Calu3 (cell line): ENCODE measurements around the gene UGT1A10. TPM values are rescaled to one million over a fixed set of nuclear protein-coding genes. Genes with fewer than 3 reads are reported as not detected.

Source experiments
- BruUV-seq: library from RNA; stranded (reverse); fragments of 400-500 nt; replicated peaks from 2 replicates; lab custom pipeline; 2021; lab: Mats Ljungman, UMichigan
- CTCF ChIA-PET: fragments of 300-600 bp; sonication (Branson Sonifier 250); formaldehyde crosslinking; loops from one replicate; lab custom pipeline; 2022; ENCODE audit warnings: antibody characterized with exemption; lab: Charles Lee
- DNase-seq: peaks from one replicate; pipeline ENCODE4 v3.0.0; 2022
- H3K27ac Mint-ChIP-seq: one replicate; pipeline ENCODE4 v1.8.0; 2022; ENCODE audit warnings: mixed read lengths; ENCODE audit not compliant: unreplicated experiment
- H3K27me3 Mint-ChIP-seq: one replicate; pipeline ENCODE4 v1.8.0; 2022; ENCODE audit warnings: mixed read lengths; ENCODE audit not compliant: unreplicated experiment
- H3K36me3 Mint-ChIP-seq: one replicate; pipeline ENCODE4 v1.8.0; 2022; ENCODE audit warnings: mild to moderate bottlenecking, moderate library complexity, mixed read lengths; ENCODE audit not compliant: insufficient read depth, unreplicated experiment
- H3K4me1 Mint-ChIP-seq: one replicate; pipeline ENCODE4 v1.8.0; 2022; ENCODE audit warnings: mild to moderate bottlenecking, low read depth, mixed read lengths; ENCODE audit not compliant: unreplicated experiment
- H3K4me3 Mint-ChIP-seq: one replicate; pipeline ENCODE4 v1.8.0; 2022; ENCODE audit warnings: mild to moderate bottlenecking, low read depth, moderate library complexity, mixed read lengths; ENCODE audit not compliant: unreplicated experiment
- H3K9me3 Mint-ChIP-seq: one replicate; pipeline ENCODE4 v1.8.0; 2022; ENCODE audit warnings: low read depth, mixed read lengths; ENCODE audit not compliant: unreplicated experiment
- intact Hi-C: fragments of 100-400 bp; cut with micrococcal nuclease; formaldehyde crosslinking; loops from one replicate; pipeline ENCODE4 v1.10.0; 2022; ENCODE audit not compliant: unreplicated experiment
- total RNA-seq: library from RNA; stranded (reverse); gene quantifications from 2 replicates; pipeline ENCODE4 v1.2.3, GENCODE V29; 2022
- TF ChIP-seq, protein P1 (sequence below): fragments of 200-600 bp; IDR thresholded peaks from one replicate; pipeline ENCODE4 v1.8.0; 2022; ENCODE audit warnings: antibody characterized with exemption; ENCODE audit not compliant: unreplicated experiment

UGT1A10 gene
- total RNA-seq, 1 experiment from 2014 or later, result 107 TPM

DNA sequence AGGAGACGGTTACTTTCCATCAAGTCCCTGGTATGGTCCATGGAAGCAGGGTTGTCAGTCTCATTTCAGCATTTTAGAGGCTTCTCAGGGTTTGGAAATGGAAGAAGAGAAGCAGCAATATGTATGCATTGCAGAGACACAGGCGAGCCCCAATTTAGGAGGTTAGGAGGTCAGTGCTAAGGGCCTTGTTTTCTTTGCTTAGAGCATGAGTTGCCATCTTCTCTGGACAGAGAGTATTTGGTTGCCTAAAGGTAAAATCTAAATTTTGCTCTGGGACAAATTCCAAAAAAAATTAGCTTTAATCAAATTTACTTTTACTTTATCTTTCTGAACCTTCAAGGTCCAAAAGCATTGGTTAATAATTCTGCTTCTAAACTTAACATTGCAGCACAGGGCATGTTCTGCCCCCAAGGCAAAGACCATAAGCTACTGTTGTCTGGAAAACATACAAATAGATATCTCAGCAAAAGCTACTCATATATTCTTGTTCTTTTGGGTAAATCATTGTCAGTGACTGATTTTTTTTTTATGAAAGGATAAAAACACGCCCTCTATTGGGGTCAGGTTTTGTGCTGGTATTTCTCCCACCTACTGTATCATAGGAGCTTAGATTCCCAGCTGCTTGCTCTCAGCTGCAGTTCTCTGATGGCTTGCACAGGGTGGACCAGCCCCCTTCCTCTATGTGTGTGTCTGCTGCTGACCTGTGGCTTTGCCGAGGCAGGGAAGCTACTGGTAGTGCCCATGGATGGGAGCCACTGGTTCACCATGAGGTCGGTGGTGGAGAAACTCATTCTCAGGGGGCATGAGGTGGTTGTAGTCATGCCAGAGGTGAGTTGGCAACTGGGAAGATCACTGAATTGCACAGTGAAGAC is 35.3 kb downstream of the UGT1A10 start, which contains the start of gene UGT1A9:
UGT1A9 (plus strand) TSS at position 609 of the 872 bp plus-strand sequence; CDS start at position 646, 37 bp downstream.
- Mint-ChIP-seq H3K27me3 (no peaks in the 10 kb centered on the region), H3K9me3 (peaks cover 2% of the 10 kb centered on the region), H3K4me1 (peaks cover 23% of the 10 kb centered on the region), H3K4me3 (no peak within 1 kb of the TSS), H3K27ac (no peak within 1 kb of the TSS), H3K36me3 (no peaks in the 10 kb centered on the region)
- BruUV-seq, result no TSS peak
- intact Hi-C loops, result no loop called here
- TF ChIP-seq, protein P1, sequence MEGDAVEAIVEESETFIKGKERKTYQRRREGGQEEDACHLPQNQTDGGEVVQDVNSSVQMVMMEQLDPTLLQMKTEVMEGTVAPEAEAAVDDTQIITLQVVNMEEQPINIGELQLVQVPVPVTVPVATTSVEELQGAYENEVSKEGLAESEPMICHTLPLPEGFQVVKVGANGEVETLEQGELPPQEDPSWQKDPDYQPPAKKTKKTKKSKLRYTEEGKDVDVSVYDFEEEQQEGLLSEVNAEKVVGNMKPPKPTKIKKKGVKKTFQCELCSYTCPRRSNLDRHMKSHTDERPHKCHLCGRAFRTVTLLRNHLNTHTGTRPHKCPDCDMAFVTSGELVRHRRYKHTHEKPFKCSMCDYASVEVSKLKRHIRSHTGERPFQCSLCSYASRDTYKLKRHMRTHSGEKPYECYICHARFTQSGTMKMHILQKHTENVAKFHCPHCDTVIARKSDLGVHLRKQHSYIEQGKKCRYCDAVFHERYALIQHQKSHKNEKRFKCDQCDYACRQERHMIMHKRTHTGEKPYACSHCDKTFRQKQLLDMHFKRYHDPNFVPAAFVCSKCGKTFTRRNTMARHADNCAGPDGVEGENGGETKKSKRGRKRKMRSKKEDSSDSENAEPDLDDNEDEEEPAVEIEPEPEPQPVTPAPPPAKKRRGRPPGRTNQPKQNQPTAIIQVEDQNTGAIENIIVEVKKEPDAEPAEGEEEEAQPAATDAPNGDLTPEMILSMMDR, result no peak
- no peak for DNase-seq
- CTCF ChIA-PET, result no interaction called here

GRCh38 chr2:233672886-233673285 is 36.6 kb downstream of the UGT1A10 start:
- TF ChIP-seq, protein P1, result no peak
- DNase-seq, result no peak
- CTCF ChIA-PET, result no interaction called here
- no peaks in the 10 kb centered on the region for H3K27me3 Mint-ChIP-seq
- H3K27ac Mint-ChIP-seq, result no peak overlapping the region
- intact Hi-C loops, result no loop called here
- BruUV-seq, result no TSS peak
- no peak overlapping the region for H3K4me3 Mint-ChIP-seq
- peaks cover 23% of the 10 kb centered on the region for H3K4me1 Mint-ChIP-seq
- no peaks in the 10 kb centered on the region for H3K36me3 Mint-ChIP-seq
- peaks cover 3% of the 10 kb centered on the region for H3K9me3 Mint-ChIP-seq

- intact Hi-C loops, result no loop called here
- H3K9me3 Mint-ChIP-seq, result peaks cover 3% of the 10 kb centered on the region
- no peaks in the 10 kb centered on the region for H3K27me3 Mint-ChIP-seq
Measured at GRCh38 chr2:233673896-233674295, 37.6 kb downstream of the UGT1A10 start.

GRCh38 chr2:233674314-233674713 is 38.1 kb downstream of the UGT1A10 start:
- Mint-ChIP-seq H3K9me3 (peaks cover 3% of the 10 kb centered on the region), H3K4me1 (peaks cover 15% of the 10 kb centered on the region), H3K27ac (no peak overlapping the region), H3K4me3 (no peak overlapping the region), H3K27me3 (no peaks in the 10 kb centered on the region), H3K36me3 (no peaks in the 10 kb centered on the region)
- no TSS peak for BruUV-seq
- CTCF ChIA-PET, result no interaction called here
- DNase-seq, result no peak
- intact Hi-C loops, result no loop called here
- TF ChIP-seq, protein P1, result no peak

More at GRCh38 chr2:233673896-233674295, 37.6 kb downstream of the UGT1A10 start:
- no peak for DNase-seq
- H3K4me3 Mint-ChIP-seq, result no peak overlapping the region
- H3K4me1 Mint-ChIP-seq, result peaks cover 16% of the 10 kb centered on the region
- BruUV-seq, result no TSS peak
- H3K27ac Mint-ChIP-seq, result no peak overlapping the region
- CTCF ChIA-PET, result no interaction called here
- TF ChIP-seq, protein P1, result no peak
- no peaks in the 10 kb centered on the region for H3K36me3 Mint-ChIP-seq
